HG03039 (cell line): ENCODE results near the gene PPCDC.

Experiments
- ATAC-seq: cut with Tn5 transposase; IDR thresholded peaks from one replicate; pipeline ENCODE4 v1.9.1; 2021; ENCODE audit warnings: mild to moderate bottlenecking, moderate library complexity; ENCODE audit not compliant: unreplicated experiment

PPCDC gene

GRCh38 chr15:75023181-75023871 lies at the start of gene PPCDC:
Gene PPCDC (plus strand): TSS chr15:75023590. CDS start chr15:75028319, 4,729 bp downstream.
- ATAC-seq = peak; percentile 91

- ATAC-seq = no peak
Observed at GRCh38 chr15:74976159-74976558, 47.2 kb upstream of the PPCDC start.

- ATAC-seq = no peak
Observed at GRCh38 chr15:74977599-74977998, 45.8 kb upstream of the PPCDC start.

- no peak for ATAC-seq
Observed at GRCh38 chr15:74978077-74978476, 45.3 kb upstream of the PPCDC start.

GRCh38 chr15:74978503-74978902 lies 44.9 kb upstream of the PPCDC start:
- no peak for ATAC-seq

GRCh38 chr15:74982183-74982582 lies 41.2 kb upstream of the PPCDC start:
- ATAC-seq = no peak

- no peak for ATAC-seq
Observed at GRCh38 chr15:74983725-74984231, 39.6 kb upstream of the PPCDC start.

GRCh38 chr15:74988007-74988800 lies 35.2 kb upstream of the PPCDC start:
- no peak for ATAC-seq

- no peak for ATAC-seq
Observed at GRCh38 chr15:74989527-74989926, 33.9 kb upstream of the PPCDC start.

GRCh38 chr15:74992619-74993018 lies 30.8 kb upstream of the PPCDC start:
- ATAC-seq = no peak

- no peak for ATAC-seq
Observed at GRCh38 chr15:74994236-74994635, 29.2 kb upstream of the PPCDC start.

- no peak for ATAC-seq
Observed at GRCh38 chr15:74994685-74995084, 28.7 kb upstream of the PPCDC start.

- peak; percentile 75 for ATAC-seq
Observed at GRCh38 chr15:74995182-74995778, 28.1 kb upstream of the PPCDC start, which contains the start of gene SCAMP5. Gene SCAMP5 (plus strand): TSS chr15:74995563. CDS start chr15:75011840, 16,277 bp downstream.

GRCh38 chr15:74995779-74996765 lies 27.3 kb upstream of the PPCDC start:
- peak; percentile 5 for ATAC-seq

GRCh38 chr15:74997141-74997540 lies 26.2 kb upstream of the PPCDC start:
- ATAC-seq = no peak

GRCh38 chr15:74997543-74997942 lies 25.8 kb upstream of the PPCDC start:
- no peak for ATAC-seq

- no peak for ATAC-seq
Observed at GRCh38 chr15:75001310-75001709, 22.1 kb upstream of the PPCDC start.

- no peak for ATAC-seq
Observed at GRCh38 chr15:75002398-75002797, 21.0 kb upstream of the PPCDC start.

- ATAC-seq = no peak
Observed at GRCh38 chr15:75007216-75007615, 16.2 kb upstream of the PPCDC start.

- no peak for ATAC-seq
Observed at GRCh38 chr15:75008221-75008625, 15.2 kb upstream of the PPCDC start.
